GM18499 (cell line): ENCODE measurements around the gene APCDD1.
"Not testable (repeated sequence)": the region's sequence is repeated elsewhere in the genome, so short reads cannot be mapped to it uniquely, and the experiment has no call there.

Experiments
- ATAC-seq: cut with Tn5 transposase; IDR thresholded peaks from one replicate; pipeline ENCODE4 v1.9.1; 2021; ENCODE audit warnings: moderate number of reproducible peaks; ENCODE audit not compliant: insufficient read depth, unreplicated experiment

APCDD1 gene

DNA sequence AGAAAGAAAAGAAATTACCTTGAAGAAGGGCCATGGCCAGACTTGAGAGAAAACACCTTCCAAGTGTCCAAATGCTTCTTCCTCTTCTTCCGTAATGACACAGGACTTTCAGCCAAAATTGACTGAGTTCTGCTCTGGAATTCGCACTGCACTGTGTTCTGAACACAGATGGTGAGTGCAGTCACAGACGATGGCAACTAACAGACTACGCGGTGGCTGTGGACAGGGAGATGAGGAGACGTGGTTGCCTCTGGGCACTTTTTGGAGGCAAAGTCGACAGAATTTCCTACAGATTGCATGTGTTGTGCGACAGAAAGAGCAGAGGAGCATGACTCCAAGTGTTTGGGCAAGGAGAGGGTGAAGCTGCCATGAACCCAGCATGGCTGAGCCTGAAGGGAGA, 67.1 kb downstream of the APCDD1 start:
- ATAC-seq = no peak

GRCh38 chr18:10522574-10522973, 68.1 kb downstream of the APCDD1 start:
- ATAC-seq = no peak

DNA sequence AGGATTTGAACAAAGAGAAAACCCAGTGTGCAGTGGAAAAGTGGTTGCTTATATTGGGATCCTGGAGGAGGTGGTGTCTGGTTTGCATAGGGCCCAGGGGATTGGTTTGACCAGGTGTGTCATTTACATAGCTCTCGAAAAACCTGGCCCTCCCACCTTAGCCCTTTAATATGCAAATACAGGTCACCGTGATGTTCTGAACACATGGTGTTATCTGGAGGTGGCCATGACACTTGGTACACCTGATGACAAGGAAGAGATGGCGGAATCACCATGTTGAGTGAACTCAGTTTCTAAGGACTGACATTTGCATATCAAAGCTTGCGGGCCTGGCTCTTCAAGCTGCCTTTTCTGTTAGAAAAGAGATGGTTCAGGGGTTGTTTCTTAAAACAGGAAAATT, 69.1 kb downstream of the APCDD1 start:
- no peak for ATAC-seq

DNA sequence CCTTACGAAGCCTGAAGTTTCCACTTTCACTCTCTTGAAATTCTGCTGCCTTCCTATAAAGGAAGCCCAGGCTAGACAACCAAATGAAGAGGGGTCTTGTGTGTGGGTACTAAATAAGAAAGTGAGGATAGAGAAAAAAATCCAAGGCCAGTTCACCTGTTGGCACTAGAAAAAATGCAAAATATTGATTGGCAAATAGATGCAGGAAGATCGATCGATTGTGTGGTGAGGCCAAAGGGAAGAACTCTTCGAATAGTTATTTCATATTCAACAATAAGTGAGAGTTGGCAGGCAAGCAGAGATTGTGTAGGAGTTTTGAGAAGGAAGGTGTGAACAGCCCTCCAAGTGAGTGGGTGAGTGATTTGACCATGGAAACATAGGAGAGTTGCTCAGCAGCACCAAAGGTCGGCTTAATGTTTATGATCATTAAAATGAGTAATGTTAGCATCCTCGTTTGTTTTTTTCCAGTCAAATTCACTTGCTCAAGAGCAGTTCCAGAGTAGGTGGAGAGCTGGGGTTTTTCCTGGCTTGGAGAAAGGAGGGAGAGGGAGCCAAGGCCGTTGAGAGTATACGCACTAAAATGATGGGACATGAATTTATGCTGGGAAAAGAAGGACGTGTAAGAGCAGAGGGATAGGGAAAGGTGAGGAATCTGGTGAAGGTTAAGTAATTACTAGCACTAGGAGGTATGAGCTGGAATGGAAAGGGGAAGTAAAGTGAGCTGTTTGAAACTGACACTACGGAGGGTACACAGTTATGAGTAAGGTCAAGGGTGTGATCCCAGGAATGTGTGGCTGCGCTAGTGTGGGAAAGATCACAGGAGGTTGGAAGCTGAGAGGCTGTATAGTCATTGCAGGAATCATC, 70.3 kb downstream of the APCDD1 start:
- no peak for ATAC-seq

GRCh38 chr18:10525371-10525691, 70.9 kb downstream of the APCDD1 start:
- ATAC-seq = no peak

DNA sequence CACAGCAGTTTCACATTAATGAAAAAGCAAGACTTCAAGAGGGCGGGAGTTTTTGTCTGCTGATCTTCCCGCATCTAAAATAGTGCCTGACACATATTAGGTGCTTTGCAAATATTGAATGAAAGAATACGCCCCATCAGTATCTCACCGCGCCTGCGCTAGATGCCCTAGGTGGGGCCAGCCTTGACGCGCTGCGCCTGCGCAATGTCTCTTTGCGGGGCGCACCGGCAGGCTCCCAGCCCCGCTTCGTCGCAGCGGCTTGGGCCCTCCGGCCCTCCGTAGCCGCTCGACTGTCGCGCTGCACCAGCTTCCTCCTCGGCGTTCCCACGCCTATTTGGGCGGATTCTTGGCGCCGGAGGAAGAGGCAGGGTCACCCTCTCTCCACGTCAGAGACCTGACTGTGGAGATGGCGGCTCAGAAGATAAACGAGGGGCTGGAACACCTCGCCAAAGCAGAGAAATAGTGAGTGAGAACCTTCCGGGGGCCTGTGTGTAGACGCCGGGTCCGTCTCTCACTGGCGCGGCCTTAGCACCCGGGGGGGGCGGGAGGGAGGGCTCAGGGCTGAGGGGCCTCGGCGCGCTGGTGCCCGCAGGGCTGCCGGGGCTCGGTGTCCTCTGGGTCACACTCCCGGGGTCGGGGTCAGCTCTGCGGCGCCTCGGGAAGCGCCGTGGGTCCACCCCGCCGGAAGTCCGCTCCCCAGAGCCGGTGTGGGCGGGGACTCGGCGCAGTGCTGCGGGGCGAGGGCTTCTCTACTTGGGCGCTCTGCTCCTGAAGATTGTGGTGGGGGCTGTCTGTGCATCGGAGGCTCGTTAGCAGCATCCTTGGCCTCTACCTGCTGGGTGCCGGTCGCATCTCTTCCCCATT, 71.5 kb downstream of the APCDD1 start, which contains the start of gene NAPG:
Gene NAPG (plus strand): TSS at position 331 of the 864 bp plus-strand sequence. CDS start 76 bp downstream, at position 407.
- peak; percentile 50 for ATAC-seq

- ATAC-seq = no peak
Observed at GRCh38 chr18:10526561-10526949, 72.1 kb downstream of the APCDD1 start.

GRCh38 chr18:10528439-10528838, 74.0 kb downstream of the APCDD1 start:
- ATAC-seq = no peak

DNA sequence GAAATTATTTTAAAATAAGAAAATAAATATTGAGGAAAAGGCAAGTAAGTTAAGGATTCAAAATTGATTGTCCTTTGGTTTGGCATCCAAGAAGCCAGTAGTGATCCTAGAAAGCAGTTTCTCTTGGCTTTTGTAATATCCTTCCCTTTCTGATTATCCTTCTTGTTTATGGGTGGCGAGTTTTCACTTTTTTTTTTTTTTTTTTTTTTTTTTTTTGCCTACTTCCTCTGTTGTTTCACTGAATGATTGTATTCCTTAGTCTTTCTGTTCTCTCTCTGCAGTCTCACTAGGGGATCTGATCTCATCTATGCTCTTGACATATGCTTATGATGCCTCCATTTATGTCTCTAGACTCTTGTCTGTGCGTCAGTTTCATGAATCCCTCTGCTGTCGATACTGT, 75.6 kb downstream of the APCDD1 start:
- no peak for ATAC-seq

GRCh38 chr18:10530852-10531251, 76.4 kb downstream of the APCDD1 start:
- no peak for ATAC-seq

DNA sequence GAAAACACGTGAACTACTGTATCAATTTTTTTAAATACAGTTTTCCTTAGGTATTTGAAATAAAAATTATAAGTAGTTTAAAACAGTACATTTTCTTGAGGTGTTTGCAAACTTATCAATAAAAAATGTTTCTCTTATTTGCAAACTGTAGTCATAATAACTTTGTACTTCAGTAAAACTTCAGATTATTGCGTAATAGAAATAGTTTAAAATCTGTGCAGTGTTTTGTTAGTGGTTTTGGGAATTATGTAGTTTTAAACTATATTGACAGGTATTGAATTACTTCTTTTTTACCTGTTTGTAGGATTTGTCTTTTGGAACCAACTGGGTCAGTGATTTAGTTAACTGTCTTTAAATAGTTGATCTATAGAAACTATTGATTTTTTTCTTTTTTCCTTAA, 78.7 kb downstream of the APCDD1 start:
- ATAC-seq = no peak

DNA sequence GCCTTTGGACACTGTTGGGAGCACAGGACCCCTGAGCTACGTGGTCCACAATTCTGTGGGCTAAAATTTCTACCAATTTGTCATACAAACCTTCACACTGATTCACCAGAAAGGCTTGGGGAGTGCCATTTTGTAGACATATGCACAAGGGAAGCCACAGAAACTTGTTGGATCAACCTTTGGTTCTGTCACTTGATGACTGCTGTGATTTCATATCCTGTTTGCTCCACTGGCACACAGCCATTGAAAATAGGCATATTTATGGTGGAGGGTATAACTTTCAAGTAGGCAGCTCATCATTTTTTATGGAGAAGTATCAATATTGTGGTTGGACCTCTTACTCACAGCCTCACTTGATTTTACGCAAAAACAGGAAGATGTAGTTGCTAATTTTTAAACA, 81.8 kb downstream of the APCDD1 start:
- ATAC-seq = no peak

- ATAC-seq = no peak
Observed at GRCh38 chr18:10537765-10538164, 83.3 kb downstream of the APCDD1 start.

- not testable (repeated sequence) for ATAC-seq
Observed at GRCh38 chr18:10539124-10539523, 84.7 kb downstream of the APCDD1 start.
